ENCODE results near the gene UBE2A. TPM values are rescaled to one million over a fixed set of nuclear protein-coding genes. Genes with fewer than 3 reads are reported as not detected.
A peak's percentile ranks its signal among the peaks of the same experiment; 100 is the strongest.

UBE2A gene
- total RNA-seq (10 to 100 TPM; 34.0 to 74.7 (median 60.2) TPM), polyA plus RNA-seq (10 to 100 TPM; 23.9 to 30.7 TPM), total RNA-seq (56.3 reads per million, percentile 74 among the genes with 10 or more reads in this experiment)

GRCh38 chrX:119574394-119575266, at the start of gene UBE2A:
UBE2A (plus strand) TSS chrX:119574563; CDS start chrX:119574712, 149 bp downstream.
- Mint-ChIP-seq H3K4me3 (peak within 1 kb of the TSS; percentile 85 to 96 (median 92)), H3K27me3 (no peaks in the 10 kb centered on the region), H3K27ac (peak within 1 kb of the TSS; percentile 85 to 97 (median 90)), H3K9me3 (no peaks in the 10 kb centered on the region), H3K36me3 (peaks cover 0 to 8% (median 0%) of the 10 kb centered on the region in 5 donors), H3K4me1 (peaks cover 7 to 35% (median 18%) of the 10 kb centered on the region in 7 donors)
- ATAC-seq (peak; percentile 99), DNase-seq (peak; percentile 72 to 89 (median 85))
- Histone ChIP-seq H3K36me3 (ENCODE audit: control insufficient read depth in 2 of 3, insufficient read depth in 3 of 3, low read length in 3 of 3) (no peaks in the 10 kb centered on the region), H3K27me3 (ENCODE audit: control insufficient read depth in 2 of 2, insufficient read depth in 2 of 2, low read length in 2 of 2) (no peaks in the 10 kb centered on the region), H3K9me3 (ENCODE audit: control insufficient read depth in 2 of 3, low read length in 3 of 3) (no peaks in the 10 kb centered on the region), H3K4me3 (ENCODE audit: low read length) (peak within 1 kb of the TSS; percentile 72), H3K27ac (ENCODE audit: low read depth, low read length) (peak within 1 kb of the TSS; percentile 88), H3K4me1 (ENCODE audit: control insufficient read depth in 2 of 2, insufficient read depth in 2 of 2, low read length in 2 of 2) (peaks cover 0 to 11% of the 10 kb centered on the region in 2 donors)
- intact Hi-C loops (cut with micrococcal nuclease): loop anchor here (1.0 to 5.0 kb wide), 16 partner anchors 9 to 369 kb away; partner anchors contain the start of genes NDUFA1 (in 2 of the 2), RNF113A (in 2 of the 2), RPL39 (in 2 of the 2) and SEPTIN6 (in 2 of the 2)
- POLR2A ChIA-PET: interaction anchor here (0.6 to 2.6 kb wide), 16 partner anchors 9 to 296 kb away, joined by 3 to 17 read pairs (median 4); partner anchors contain the start of genes NKRF, RPL39 and STEEP1
- CTCF ChIA-PET: interaction anchor here (0.6 kb wide), 1 partner anchor 1024 kb away, joined by 3 read pairs; no protein-coding TSS in a partner anchor

GRCh38 chrX:119529345-119530276, 44.8 kb upstream of the UBE2A start:
- H3K27ac Mint-ChIP-seq: no peak overlapping the region
- Histone ChIP-seq H3K27ac (ENCODE audit: low read depth, low read length) (no peak overlapping the region), H3K27me3 (ENCODE audit: control insufficient read depth in 2 of 2, insufficient read depth in 2 of 2, low read length in 2 of 2) (no peaks in the 10 kb centered on the region), H3K4me3 (ENCODE audit: low read length) (no peak overlapping the region), H3K9me3 (ENCODE audit: control insufficient read depth in 2 of 3, low read length in 3 of 3) (no peaks in the 10 kb centered on the region), H3K36me3 (ENCODE audit: control insufficient read depth in 2 of 3, insufficient read depth in 3 of 3, low read length in 3 of 3) (no peaks in the 10 kb centered on the region), H3K4me1 (ENCODE audit: control insufficient read depth in 2 of 2, insufficient read depth in 2 of 2, low read length in 2 of 2) (no peaks in the 10 kb centered on the region)
- no peak overlapping the region for H3K4me3 Mint-ChIP-seq
- peaks cover 0 to 7% (median 4%) of the 10 kb centered on the region in 5 donors for H3K36me3 Mint-ChIP-seq
- peaks cover 0 to 4% (median 0%) of the 10 kb centered on the region in 7 donors for H3K4me1 Mint-ChIP-seq
- POLR2A ChIA-PET: no interaction called here
- H3K9me3 Mint-ChIP-seq: no peaks in the 10 kb centered on the region
- intact Hi-C loops (cut with micrococcal nuclease): no loop called here
- no peaks in the 10 kb centered on the region for H3K27me3 Mint-ChIP-seq
- DNase-seq: no peak
- ATAC-seq: no peak
- CTCF ChIA-PET: no interaction called here

GRCh38 chrX:119537487-119537886, 36.9 kb upstream of the UBE2A start:
- intact Hi-C loops (cut with micrococcal nuclease): no loop called here
- Mint-ChIP-seq H3K4me3 (no peak overlapping the region), H3K4me1 (no peaks in the 10 kb centered on the region), H3K36me3 (peaks cover 0 to 18% (median 3%) of the 10 kb centered on the region in 5 donors), H3K27ac (no peak overlapping the region), H3K27me3 (no peaks in the 10 kb centered on the region), H3K9me3 (no peaks in the 10 kb centered on the region)
- H3K36me3 ChIP-seq (ENCODE audit: control insufficient read depth in 2 of 3, insufficient read depth in 3 of 3, low read length in 3 of 3): peaks cover 0 to 13% (median 0%) of the 10 kb centered on the region in 3 experiments
- H3K9me3 ChIP-seq (ENCODE audit: control insufficient read depth in 2 of 3, low read length in 3 of 3): no peaks in the 10 kb centered on the region
- ATAC-seq (no peak), DNase-seq (no peak)
- ChIA-PET CTCF (no interaction called here), POLR2A (interaction anchor here (0.6 kb wide), 1 partner anchor 17 kb away, joined by 4 read pairs; no protein-coding TSS in a partner anchor)
- H3K4me3 ChIP-seq (ENCODE audit: low read length): no peak overlapping the region
- H3K4me1 ChIP-seq (ENCODE audit: control insufficient read depth in 2 of 2, insufficient read depth in 2 of 2, low read length in 2 of 2): no peaks in the 10 kb centered on the region
- no peak overlapping the region for H3K27ac ChIP-seq (ENCODE audit: low read depth, low read length)
- H3K27me3 ChIP-seq (ENCODE audit: control insufficient read depth in 2 of 2, insufficient read depth in 2 of 2, low read length in 2 of 2): no peaks in the 10 kb centered on the region

- no peaks in the 10 kb centered on the region for H3K4me1 ChIP-seq (ENCODE audit: control insufficient read depth in 2 of 2, insufficient read depth in 2 of 2, low read length in 2 of 2)
- intact Hi-C loops (cut with micrococcal nuclease): no loop called here
- H3K4me3 Mint-ChIP-seq: no peak overlapping the region
- peaks cover 0 to 13% (median 0%) of the 10 kb centered on the region in 3 experiments for H3K36me3 ChIP-seq (ENCODE audit: control insufficient read depth in 2 of 3, insufficient read depth in 3 of 3, low read length in 3 of 3)
- no peak for DNase-seq
- H3K4me3 ChIP-seq (ENCODE audit: low read length): no peak overlapping the region
- H3K9me3 Mint-ChIP-seq: no peaks in the 10 kb centered on the region
- H3K27me3 Mint-ChIP-seq: no peaks in the 10 kb centered on the region
- H3K27me3 ChIP-seq (ENCODE audit: control insufficient read depth in 2 of 2, insufficient read depth in 2 of 2, low read length in 2 of 2): no peaks in the 10 kb centered on the region
- H3K36me3 Mint-ChIP-seq: peaks cover 0 to 15% (median 3%) of the 10 kb centered on the region in 5 donors
- POLR2A ChIA-PET: no interaction called here
- no peak overlapping the region for H3K27ac ChIP-seq (ENCODE audit: low read depth, low read length)
- peak overlapping the region in 3 of 9 donors; percentile 6 to 85 (median 9) for H3K27ac Mint-ChIP-seq
- no peak for ATAC-seq
- no peaks in the 10 kb centered on the region for H3K9me3 ChIP-seq (ENCODE audit: control insufficient read depth in 2 of 3, low read length in 3 of 3)
- CTCF ChIA-PET: no interaction called here
- no peaks in the 10 kb centered on the region for H3K4me1 Mint-ChIP-seq
Observed at GRCh38 chrX:119539872-119540271, 34.5 kb upstream of the UBE2A start.

- ChIA-PET CTCF (no interaction called here), POLR2A (no interaction called here)
- peak overlapping the region in 1 of 9 donors; percentile 80 for H3K27ac Mint-ChIP-seq
- Histone ChIP-seq H3K27me3 (ENCODE audit: control insufficient read depth in 2 of 2, insufficient read depth in 2 of 2, low read length in 2 of 2) (no peaks in the 10 kb centered on the region), H3K36me3 (ENCODE audit: control insufficient read depth in 2 of 3, insufficient read depth in 3 of 3, low read length in 3 of 3) (peaks cover 0 to 13% (median 0%) of the 10 kb centered on the region in 3 experiments), H3K27ac (ENCODE audit: low read depth, low read length) (no peak overlapping the region), H3K4me1 (ENCODE audit: control insufficient read depth in 2 of 2, insufficient read depth in 2 of 2, low read length in 2 of 2) (no peaks in the 10 kb centered on the region), H3K4me3 (ENCODE audit: low read length) (no peak overlapping the region), H3K9me3 (ENCODE audit: control insufficient read depth in 2 of 3, low read length in 3 of 3) (no peaks in the 10 kb centered on the region)
- no peak for DNase-seq
- H3K9me3 Mint-ChIP-seq: no peaks in the 10 kb centered on the region
- H3K27me3 Mint-ChIP-seq: no peaks in the 10 kb centered on the region
- no peaks in the 10 kb centered on the region for H3K4me1 Mint-ChIP-seq
- peaks cover 0 to 10% (median 3%) of the 10 kb centered on the region in 5 donors for H3K36me3 Mint-ChIP-seq
- intact Hi-C loops (cut with micrococcal nuclease): no loop called here
- no peak overlapping the region for H3K4me3 Mint-ChIP-seq
- ATAC-seq: no peak
Observed at GRCh38 chrX:119541188-119541587, 33.2 kb upstream of the UBE2A start.

- no peak for DNase-seq
- H3K4me1 Mint-ChIP-seq: peaks cover 0 to 22% (median 6%) of the 10 kb centered on the region in 7 donors
- H3K9me3 Mint-ChIP-seq: no peaks in the 10 kb centered on the region
- intact Hi-C loops (cut with micrococcal nuclease): no loop called here
- H3K27ac ChIP-seq (ENCODE audit: low read depth, low read length): no peak overlapping the region
- no peak overlapping the region for H3K4me3 Mint-ChIP-seq
- no peak overlapping the region for H3K4me3 ChIP-seq (ENCODE audit: low read length)
- no peak for ATAC-seq
- H3K27ac Mint-ChIP-seq: no peak overlapping the region
- H3K27me3 ChIP-seq (ENCODE audit: control insufficient read depth in 2 of 2, insufficient read depth in 2 of 2, low read length in 2 of 2): no peaks in the 10 kb centered on the region
- no peaks in the 10 kb centered on the region for H3K36me3 ChIP-seq (ENCODE audit: control insufficient read depth in 2 of 3, insufficient read depth in 3 of 3, low read length in 3 of 3)
- H3K27me3 Mint-ChIP-seq: no peaks in the 10 kb centered on the region
- H3K9me3 ChIP-seq (ENCODE audit: control insufficient read depth in 2 of 3, low read length in 3 of 3): no peaks in the 10 kb centered on the region
- CTCF ChIA-PET: no interaction called here
- no peaks in the 10 kb centered on the region for H3K4me1 ChIP-seq (ENCODE audit: control insufficient read depth in 2 of 2, insufficient read depth in 2 of 2, low read length in 2 of 2)
- peaks cover 0 to 6% (median 0%) of the 10 kb centered on the region in 5 donors for H3K36me3 Mint-ChIP-seq
- POLR2A ChIA-PET: no interaction called here
Observed at GRCh38 chrX:119549327-119550016, 24.9 kb upstream of the UBE2A start.
